ENCODE results near the gene TRDMT1. TPM values are rescaled to one million over a fixed set of nuclear protein-coding genes. Genes with fewer than 3 reads are reported as not detected.

TRDMT1 gene
- total and polyA plus RNA-seq, 3 experiments from 2014 or later, result 7.3 to 9.8 (median 8.3) TPM

DNA sequence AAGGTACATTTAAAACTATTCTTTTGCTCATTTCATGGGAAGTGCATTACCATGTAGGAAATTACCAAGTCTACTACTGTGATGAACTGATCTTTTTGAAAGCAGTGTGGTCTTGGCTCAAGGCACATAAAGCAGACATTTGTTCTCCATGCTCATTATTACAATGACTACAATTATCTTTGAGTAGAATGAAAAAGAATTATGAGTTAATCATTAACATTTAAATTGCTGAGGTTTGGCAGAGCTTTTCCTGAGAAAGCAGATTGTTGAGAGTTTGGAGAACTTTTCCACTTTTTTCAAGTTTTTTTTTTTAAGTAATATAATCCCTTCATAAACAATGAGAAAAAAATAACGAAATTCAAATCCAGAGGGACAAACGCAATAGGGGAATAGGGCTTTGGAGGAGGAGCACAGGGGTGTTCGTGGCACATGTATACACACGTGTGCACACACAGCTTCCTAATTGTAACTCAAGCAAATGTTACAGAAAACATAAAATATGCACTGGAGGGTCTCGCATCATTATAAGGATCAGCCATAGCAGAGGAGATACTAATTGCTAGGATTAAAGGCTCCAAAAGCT is 62.9 kb downstream of the TRDMT1 start:
- H3K4me3 ChIP-seq (ENCODE audit: low read length), result no peak overlapping the region
- ChIA-PET CTCF (no interaction called here), POLR2A (no interaction called here)
- H3K27ac ChIP-seq (ENCODE audit: low read depth, low read length), result no peak overlapping the region
- H3K27me3 Mint-ChIP-seq, result no peaks in the 10 kb centered on the region
- DNase-seq, result no peak
- H3K36me3 Mint-ChIP-seq, result peaks cover 0 to 4% (median 2%) of the 10 kb centered on the region in 3 donors
- no peak overlapping the region for H3K27ac Mint-ChIP-seq
- peaks cover 0 to 3% (median 0%) of the 10 kb centered on the region in 5 donors for H3K9me3 Mint-ChIP-seq
- H3K4me1 ChIP-seq (ENCODE audit: insufficient read depth, low read length), result no peaks in the 10 kb centered on the region
- peaks cover 0 to 7% (median 4%) of the 10 kb centered on the region in 3 donors for H3K4me1 Mint-ChIP-seq
- no peaks in the 10 kb centered on the region for H3K27me3 ChIP-seq (ENCODE audit: insufficient read depth, low read length, poor library complexity, severe bottlenecking)
- no peaks in the 10 kb centered on the region for H3K9me3 ChIP-seq (ENCODE audit: low read length)
- no peak overlapping the region for H3K4me3 Mint-ChIP-seq
- H3K36me3 ChIP-seq (ENCODE audit: insufficient read depth, low read length), result no peaks in the 10 kb centered on the region

DNA sequence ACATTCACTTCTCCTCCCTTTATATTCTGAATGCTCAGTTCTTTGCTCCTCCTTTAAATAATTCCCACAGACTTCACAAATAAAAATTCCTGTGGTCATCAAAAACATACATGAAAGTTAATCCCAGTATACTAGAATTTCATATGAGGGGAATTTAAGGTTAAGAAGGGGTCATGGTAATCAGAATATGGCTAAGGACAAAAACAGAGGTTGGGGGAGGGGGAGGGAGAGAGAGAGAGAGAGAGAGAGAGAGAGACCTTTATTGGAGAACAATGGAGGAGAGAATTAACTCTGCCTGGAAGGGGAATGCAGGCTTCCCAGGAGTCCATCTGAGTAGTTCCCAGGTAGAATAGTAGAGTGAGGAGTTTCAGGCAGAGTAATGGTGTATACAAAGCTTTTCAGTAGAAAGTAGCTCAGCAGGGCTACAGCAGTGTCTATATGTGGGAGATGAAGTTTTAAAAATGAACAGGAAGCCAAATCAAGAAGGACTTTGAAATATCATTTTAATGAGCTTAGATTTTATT is 66.7 kb downstream of the TRDMT1 start:
- Histone ChIP-seq H3K27ac (ENCODE audit: low read depth, low read length) (no peak overlapping the region), H3K9me3 (ENCODE audit: low read length) (no peaks in the 10 kb centered on the region), H3K36me3 (ENCODE audit: insufficient read depth, low read length) (no peaks in the 10 kb centered on the region), H3K4me1 (ENCODE audit: insufficient read depth, low read length) (no peaks in the 10 kb centered on the region), H3K27me3 (ENCODE audit: insufficient read depth, low read length, poor library complexity, severe bottlenecking) (no peaks in the 10 kb centered on the region), H3K4me3 (ENCODE audit: low read length) (no peak overlapping the region)
- no peak for DNase-seq
- H3K4me1 Mint-ChIP-seq, result no peaks in the 10 kb centered on the region
- POLR2A ChIA-PET, result no interaction called here
- no peak overlapping the region for H3K4me3 Mint-ChIP-seq
- CTCF ChIA-PET, result no interaction called here
- no peaks in the 10 kb centered on the region for H3K27me3 Mint-ChIP-seq
- H3K9me3 Mint-ChIP-seq, result no peaks in the 10 kb centered on the region
- H3K36me3 Mint-ChIP-seq, result peaks cover 0 to 5% (median 4%) of the 10 kb centered on the region in 3 donors
- peak overlapping the region in 3 of 8 donors; percentile 2 to 17 (median 5) for H3K27ac Mint-ChIP-seq

DNA sequence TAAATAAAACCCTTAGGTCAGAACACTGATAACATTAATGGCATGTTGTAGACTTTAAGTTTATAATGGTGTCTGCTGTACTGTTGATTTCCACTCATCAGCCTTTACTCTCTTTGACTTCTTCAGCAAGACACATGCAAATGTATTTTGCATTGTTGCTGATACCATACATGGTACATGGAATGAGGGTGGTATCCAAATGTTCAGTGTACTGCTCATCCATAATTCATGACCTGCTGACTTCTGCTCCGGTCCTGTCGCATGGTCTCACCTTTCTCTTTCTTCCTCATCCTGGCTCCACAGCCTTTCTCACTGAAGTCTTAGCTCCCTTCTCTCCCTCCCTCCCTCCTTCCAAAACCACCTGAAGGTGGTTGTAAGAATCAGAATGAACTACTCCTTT is 67.2 kb downstream of the TRDMT1 start:
- Mint-ChIP-seq H3K36me3 (peaks cover 0 to 5% (median 4%) of the 10 kb centered on the region in 3 donors), H3K4me1 (no peaks in the 10 kb centered on the region), H3K9me3 (no peaks in the 10 kb centered on the region), H3K27me3 (no peaks in the 10 kb centered on the region), H3K27ac (peak overlapping the region in 2 of 8 donors; percentile 5 to 11), H3K4me3 (no peak overlapping the region)
- Histone ChIP-seq H3K4me3 (ENCODE audit: low read length) (no peak overlapping the region), H3K36me3 (ENCODE audit: insufficient read depth, low read length) (no peaks in the 10 kb centered on the region), H3K9me3 (ENCODE audit: low read length) (no peaks in the 10 kb centered on the region), H3K27ac (ENCODE audit: low read depth, low read length) (no peak overlapping the region), H3K4me1 (ENCODE audit: insufficient read depth, low read length) (no peaks in the 10 kb centered on the region), H3K27me3 (ENCODE audit: insufficient read depth, low read length, poor library complexity, severe bottlenecking) (no peaks in the 10 kb centered on the region)
- POLR2A ChIA-PET, result no interaction called here
- no peak for DNase-seq
- CTCF ChIA-PET, result no interaction called here

- H3K27me3 Mint-ChIP-seq, result no peaks in the 10 kb centered on the region
- peaks cover 0 to 6% (median 0%) of the 10 kb centered on the region in 3 donors for H3K4me1 Mint-ChIP-seq
- POLR2A ChIA-PET, result no interaction called here
Observed at GRCh38 chr10:17129741-17130140, 71.7 kb downstream of the TRDMT1 start, which contains the start of gene CUBN. TSS of gene CUBN (minus strand) at chr10:17129811. CDS start at chr10:17129765, 46 bp downstream.

GRCh38 chr10:17128261-17128660 is 73.2 kb downstream of the TRDMT1 start:
- Histone ChIP-seq H3K4me1 (ENCODE audit: insufficient read depth, low read length) (no peaks in the 10 kb centered on the region), H3K4me3 (ENCODE audit: low read length) (no peak overlapping the region), H3K27me3 (ENCODE audit: insufficient read depth, low read length, poor library complexity, severe bottlenecking) (no peaks in the 10 kb centered on the region), H3K9me3 (ENCODE audit: low read length) (no peaks in the 10 kb centered on the region), H3K27ac (ENCODE audit: low read depth, low read length) (no peak overlapping the region), H3K36me3 (ENCODE audit: insufficient read depth, low read length) (no peaks in the 10 kb centered on the region)
- no peaks in the 10 kb centered on the region for H3K27me3 Mint-ChIP-seq
- H3K4me3 Mint-ChIP-seq, result no peak overlapping the region
- no peak overlapping the region for H3K27ac Mint-ChIP-seq
- H3K36me3 Mint-ChIP-seq, result peaks cover 4 to 15% (median 5%) of the 10 kb centered on the region in 3 donors
- POLR2A ChIA-PET, result no interaction called here
- peaks cover 0 to 6% (median 0%) of the 10 kb centered on the region in 3 donors for H3K4me1 Mint-ChIP-seq
- DNase-seq, result no peak
- CTCF ChIA-PET, result no interaction called here
- H3K9me3 Mint-ChIP-seq, result no peaks in the 10 kb centered on the region

More at GRCh38 chr10:17129741-17130140, 71.7 kb downstream of the TRDMT1 start, which contains the start of gene CUBN:
- no peaks in the 10 kb centered on the region for H3K4me1 ChIP-seq (ENCODE audit: insufficient read depth, low read length)
- no peak within 1 kb of the TSS for H3K27ac Mint-ChIP-seq
- no peaks in the 10 kb centered on the region for H3K9me3 ChIP-seq (ENCODE audit: low read length)
- H3K27me3 ChIP-seq (ENCODE audit: insufficient read depth, low read length, poor library complexity, severe bottlenecking), result no peaks in the 10 kb centered on the region
- H3K36me3 Mint-ChIP-seq, result peaks cover 2 to 13% (median 4%) of the 10 kb centered on the region in 3 donors
- H3K9me3 Mint-ChIP-seq, result no peaks in the 10 kb centered on the region
- CTCF ChIA-PET, result no interaction called here
- H3K36me3 ChIP-seq (ENCODE audit: insufficient read depth, low read length), result no peaks in the 10 kb centered on the region
- H3K4me3 Mint-ChIP-seq, result no peak within 1 kb of the TSS
- no peak within 1 kb of the TSS for H3K4me3 ChIP-seq (ENCODE audit: low read length)
- DNase-seq, result no peak
- no peak within 1 kb of the TSS for H3K27ac ChIP-seq (ENCODE audit: low read depth, low read length)

GRCh38 chr10:17126327-17126726 is 75.1 kb downstream of the TRDMT1 start:
- H3K4me1 Mint-ChIP-seq, result peaks cover 0 to 6% (median 0%) of the 10 kb centered on the region in 3 donors
- H3K27me3 ChIP-seq (ENCODE audit: insufficient read depth, low read length, poor library complexity, severe bottlenecking), result no peaks in the 10 kb centered on the region
- CTCF ChIA-PET, result no interaction called here
- H3K4me1 ChIP-seq (ENCODE audit: insufficient read depth, low read length), result no peaks in the 10 kb centered on the region
- H3K27ac Mint-ChIP-seq, result peak overlapping the region in 2 of 8 donors; percentile 21 to 26
- H3K27ac ChIP-seq (ENCODE audit: low read depth, low read length), result no peak overlapping the region
- no peaks in the 10 kb centered on the region for H3K9me3 Mint-ChIP-seq
- POLR2A ChIA-PET, result no interaction called here
- H3K36me3 ChIP-seq (ENCODE audit: insufficient read depth, low read length), result no peaks in the 10 kb centered on the region
- no peaks in the 10 kb centered on the region for H3K27me3 Mint-ChIP-seq
- peaks cover 4 to 25% (median 20%) of the 10 kb centered on the region in 3 donors for H3K36me3 Mint-ChIP-seq
- H3K9me3 ChIP-seq (ENCODE audit: low read length), result no peaks in the 10 kb centered on the region
- DNase-seq, result no peak
- H3K4me3 ChIP-seq (ENCODE audit: low read length), result no peak overlapping the region
- no peak overlapping the region for H3K4me3 Mint-ChIP-seq

DNA sequence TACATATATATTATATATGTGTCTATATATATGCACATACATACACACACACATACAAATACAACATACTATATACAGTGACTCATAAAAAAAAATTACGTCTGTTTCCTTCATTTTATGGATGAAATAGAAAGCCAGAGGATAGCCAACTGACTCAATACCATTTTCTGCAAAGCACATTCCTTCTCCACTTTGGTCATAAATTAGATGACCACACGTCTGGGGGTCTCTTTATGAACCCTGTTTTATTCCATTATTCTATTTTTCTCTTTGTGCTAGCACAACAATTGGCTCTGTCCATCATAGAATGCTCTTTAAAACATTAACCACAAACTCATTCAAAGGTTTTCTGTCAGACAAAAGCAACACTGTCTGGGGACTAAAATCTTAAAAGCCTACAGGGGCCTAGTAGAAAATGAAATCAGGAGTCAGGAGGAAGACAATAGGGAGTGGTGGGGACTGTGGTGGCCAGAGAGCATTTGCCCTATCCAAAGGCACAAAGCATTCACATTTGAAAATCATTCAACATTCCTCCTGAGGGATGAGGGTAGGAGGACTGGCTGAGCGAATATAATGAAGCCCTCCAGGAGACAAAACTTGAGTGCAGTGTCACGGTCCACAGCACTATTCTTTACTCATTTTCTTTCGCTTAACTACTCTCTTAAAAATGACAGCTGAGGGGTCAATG is 76.1 kb downstream of the TRDMT1 start:
- H3K9me3 Mint-ChIP-seq, result no peaks in the 10 kb centered on the region

GRCh38 chr10:17123961-17124360 is 77.5 kb downstream of the TRDMT1 start:
- H3K9me3 ChIP-seq (ENCODE audit: low read length), result no peaks in the 10 kb centered on the region
- H3K27me3 ChIP-seq (ENCODE audit: insufficient read depth, low read length, poor library complexity, severe bottlenecking), result no peaks in the 10 kb centered on the region
- Mint-ChIP-seq H3K27me3 (no peaks in the 10 kb centered on the region), H3K9me3 (no peaks in the 10 kb centered on the region), H3K4me1 (peaks cover 0 to 6% (median 0%) of the 10 kb centered on the region in 3 donors), H3K4me3 (no peak overlapping the region), H3K27ac (peak overlapping the region in 1 of 8 donors; percentile 75), H3K36me3 (peaks cover 5 to 32% (median 31%) of the 10 kb centered on the region in 3 donors)
- POLR2A ChIA-PET, result no interaction called here
- CTCF ChIA-PET, result no interaction called here
- no peaks in the 10 kb centered on the region for H3K36me3 ChIP-seq (ENCODE audit: insufficient read depth, low read length)
- no peak overlapping the region for H3K4me3 ChIP-seq (ENCODE audit: low read length)
- H3K4me1 ChIP-seq (ENCODE audit: insufficient read depth, low read length), result no peaks in the 10 kb centered on the region
- H3K27ac ChIP-seq (ENCODE audit: low read depth, low read length), result no peak overlapping the region
- no peak for DNase-seq

More for the DNA sequence above, 76.1 kb downstream of the TRDMT1 start:
- no peak for DNase-seq
- peaks cover 0 to 6% (median 0%) of the 10 kb centered on the region in 3 donors for H3K4me1 Mint-ChIP-seq
- Histone ChIP-seq H3K27me3 (ENCODE audit: insufficient read depth, low read length, poor library complexity, severe bottlenecking) (no peaks in the 10 kb centered on the region), H3K4me1 (ENCODE audit: insufficient read depth, low read length) (no peaks in the 10 kb centered on the region), H3K4me3 (ENCODE audit: low read length) (no peak overlapping the region), H3K36me3 (ENCODE audit: insufficient read depth, low read length) (no peaks in the 10 kb centered on the region), H3K27ac (ENCODE audit: low read depth, low read length) (no peak overlapping the region), H3K9me3 (ENCODE audit: low read length) (no peaks in the 10 kb centered on the region)
- H3K27me3 Mint-ChIP-seq, result no peaks in the 10 kb centered on the region
- peak overlapping the region in 1 of 8 donors; percentile 64 for H3K27ac Mint-ChIP-seq
- no peak overlapping the region for H3K4me3 Mint-ChIP-seq
- ChIA-PET CTCF (no interaction called here), POLR2A (no interaction called here)
- H3K36me3 Mint-ChIP-seq, result peaks cover 5 to 29% (median 26%) of the 10 kb centered on the region in 3 donors
